Stimulated activated CD8-positive, alpha-beta memory T cell treated with anti-CD3 and anti-CD28 coated beads, Interleukin-4, amount 100 ng/mL, for 4 hours (primary cell): ENCODE measurements around the gene FOS.

ENCODE experiments used
- DNase-seq, 2 donors: peaks; one replicate each; pipeline ENCODE4 v3.0.0-alpha.2; 2020; ENCODE audit warnings: low read depth in 2 of 2, low spot score in 1 of 2

The FOS gene

DNA sequence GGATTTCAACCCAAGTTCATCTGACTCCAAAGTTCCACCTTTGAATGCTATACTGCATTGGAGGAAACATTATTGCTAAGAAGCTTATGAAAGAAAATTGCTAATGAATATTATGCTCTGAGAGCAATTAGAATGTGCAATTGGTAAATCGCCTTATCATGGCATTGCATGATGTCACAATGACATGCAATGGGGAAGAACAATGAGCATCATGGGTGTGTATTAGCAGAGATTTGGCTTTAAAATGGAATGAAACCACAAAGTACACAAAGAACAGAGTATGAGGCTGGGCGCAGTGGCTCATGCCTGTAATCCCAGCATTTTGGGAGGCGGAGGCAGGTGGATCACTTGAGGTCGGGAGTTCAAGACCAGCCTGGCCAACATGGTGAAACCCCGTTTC is 34.7 kb downstream of the FOS start:
- DNase-seq, result no peak

DNA sequence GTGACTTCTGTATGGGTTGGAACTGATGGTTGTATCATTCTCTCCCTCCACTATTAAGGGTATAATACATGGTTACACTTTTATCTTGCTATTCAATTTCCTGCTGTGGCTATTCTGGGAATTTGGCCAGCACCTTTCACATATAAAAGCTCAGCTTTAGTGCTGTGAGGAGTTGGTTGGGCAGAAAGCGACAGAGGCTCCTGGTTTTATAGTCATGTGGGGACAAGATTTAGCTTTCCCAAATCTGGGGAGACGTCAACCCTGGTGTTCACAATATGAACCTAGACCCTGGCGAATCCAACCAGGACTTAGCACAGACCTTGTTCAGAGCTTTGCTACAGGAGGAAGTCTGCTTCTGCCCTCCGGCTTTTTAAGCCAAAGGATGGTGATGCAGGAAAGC is 36.5 kb downstream of the FOS start:
- no peak for DNase-seq

DNA sequence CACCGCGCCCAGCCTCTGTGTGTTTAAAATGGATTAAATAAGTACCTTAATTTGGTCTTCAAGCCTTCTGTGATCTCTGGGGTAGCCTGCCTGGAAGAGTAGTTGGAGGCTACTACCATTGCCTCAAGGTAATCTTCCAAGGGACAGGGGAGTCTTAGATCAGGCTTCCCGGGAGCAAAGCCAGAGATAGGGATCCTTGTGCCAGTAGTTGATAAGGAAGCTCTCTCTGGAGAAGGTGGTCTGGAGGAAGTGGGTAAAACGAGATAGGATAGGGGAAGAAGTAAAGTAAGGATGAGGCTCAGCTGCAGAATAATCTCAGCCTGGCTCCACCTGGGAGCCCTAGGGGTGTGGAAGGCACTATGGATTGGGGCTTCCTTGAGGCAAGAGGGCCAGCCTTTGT is 38.5 kb downstream of the FOS start:
- no peak for DNase-seq

DNA sequence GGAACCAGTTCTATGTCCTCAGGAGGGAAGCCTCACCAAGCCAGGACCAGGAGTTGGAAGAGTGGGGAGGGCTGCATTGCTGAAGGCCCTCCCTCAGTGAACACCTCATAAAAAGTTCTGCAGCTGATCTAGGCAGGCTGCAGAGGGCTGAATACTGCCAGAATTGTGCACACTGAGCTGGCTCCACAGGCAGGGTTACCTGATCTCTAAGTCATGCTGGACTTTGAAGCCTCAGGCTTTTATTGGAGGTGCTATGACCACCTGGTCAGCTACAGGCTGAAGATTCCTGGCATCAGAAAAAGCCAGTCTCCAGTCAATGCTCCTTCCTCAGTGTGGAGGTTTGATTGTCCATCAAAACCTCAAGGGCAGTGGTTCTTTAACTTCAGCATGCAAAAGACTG is 39.7 kb downstream of the FOS start:
- DNase-seq, result no peak

DNA sequence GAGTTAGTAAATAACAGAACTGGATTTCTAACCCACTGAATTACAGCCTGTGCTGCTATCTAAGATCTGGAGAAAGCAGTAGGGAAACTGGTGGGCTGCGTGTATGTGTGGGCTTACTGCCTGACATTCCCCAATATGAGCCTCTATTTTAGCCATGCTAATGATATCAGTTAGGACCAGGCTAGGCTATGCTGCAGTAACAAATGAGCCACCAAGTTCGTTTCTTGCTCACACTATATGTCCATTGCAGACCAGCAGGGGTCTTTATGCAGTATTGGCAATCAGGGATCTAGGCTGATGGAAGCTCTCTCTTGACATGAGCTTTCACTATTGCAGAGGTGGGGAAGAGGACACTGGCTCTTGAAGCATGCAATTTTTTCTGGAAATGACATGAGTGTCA is 40.4 kb downstream of the FOS start:
- DNase-seq, result no peak

DNA sequence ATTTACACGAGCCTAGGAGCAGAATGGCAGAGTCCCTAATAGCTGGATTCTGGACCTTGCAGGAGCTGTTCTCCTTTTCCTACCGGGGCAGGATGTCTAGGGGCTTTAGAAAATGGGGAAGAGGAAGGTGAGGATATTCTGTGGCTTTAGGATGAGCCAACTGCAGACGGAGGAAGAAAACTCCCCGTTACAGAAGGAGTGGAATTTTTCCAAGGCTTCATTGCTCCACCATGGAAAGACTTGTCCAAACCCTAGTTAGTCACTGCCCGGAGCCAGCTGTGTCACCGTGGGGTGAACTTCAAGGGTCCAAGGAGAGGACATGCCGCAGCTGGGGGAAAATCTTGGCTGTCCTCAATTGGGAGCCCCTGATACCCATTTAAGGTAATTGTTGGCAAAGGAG is 41.6 kb downstream of the FOS start:
- DNase-seq, result no peak

DNA sequence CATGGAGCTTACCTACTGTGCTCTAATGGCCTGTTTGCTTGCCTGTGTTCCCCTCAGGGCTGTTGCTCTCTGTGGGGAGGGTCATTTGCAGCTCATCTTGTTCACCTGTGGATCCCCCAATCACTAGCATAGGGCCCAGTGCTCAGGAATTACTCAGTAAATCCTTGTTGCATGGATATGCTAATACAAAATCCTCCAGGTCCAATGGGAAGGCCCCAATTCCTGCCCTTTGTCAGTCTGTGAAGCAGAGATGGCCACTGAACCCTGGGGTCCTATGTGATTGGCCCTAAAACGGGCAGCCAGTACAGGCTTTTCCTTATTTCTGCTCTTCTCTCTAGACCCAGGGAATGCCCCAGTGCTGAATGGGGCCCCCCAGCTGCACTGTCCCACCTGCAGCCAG is 44.1 kb downstream of the FOS start:
- DNase-seq, result no peak

DNA sequence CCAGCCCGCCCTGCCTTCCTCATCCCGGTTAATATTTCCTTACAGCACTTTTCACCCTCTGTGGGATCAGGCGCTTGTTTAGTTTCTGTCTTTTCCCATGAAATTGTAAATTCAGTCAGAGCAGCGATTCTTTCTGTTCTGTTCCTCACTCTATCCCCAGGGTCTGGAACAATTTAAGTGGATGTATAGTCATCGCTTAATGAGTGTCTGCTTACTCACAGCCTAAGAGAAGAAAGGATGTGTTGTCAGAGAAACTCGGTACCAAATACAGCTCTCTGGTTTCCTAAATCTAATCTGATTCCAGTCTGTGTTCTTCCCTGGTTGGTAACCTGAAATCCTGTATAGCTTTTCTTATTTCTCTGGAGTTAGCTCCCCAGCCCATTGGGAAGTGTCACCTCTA is 44.9 kb downstream of the FOS start:
- no peak for DNase-seq

DNA sequence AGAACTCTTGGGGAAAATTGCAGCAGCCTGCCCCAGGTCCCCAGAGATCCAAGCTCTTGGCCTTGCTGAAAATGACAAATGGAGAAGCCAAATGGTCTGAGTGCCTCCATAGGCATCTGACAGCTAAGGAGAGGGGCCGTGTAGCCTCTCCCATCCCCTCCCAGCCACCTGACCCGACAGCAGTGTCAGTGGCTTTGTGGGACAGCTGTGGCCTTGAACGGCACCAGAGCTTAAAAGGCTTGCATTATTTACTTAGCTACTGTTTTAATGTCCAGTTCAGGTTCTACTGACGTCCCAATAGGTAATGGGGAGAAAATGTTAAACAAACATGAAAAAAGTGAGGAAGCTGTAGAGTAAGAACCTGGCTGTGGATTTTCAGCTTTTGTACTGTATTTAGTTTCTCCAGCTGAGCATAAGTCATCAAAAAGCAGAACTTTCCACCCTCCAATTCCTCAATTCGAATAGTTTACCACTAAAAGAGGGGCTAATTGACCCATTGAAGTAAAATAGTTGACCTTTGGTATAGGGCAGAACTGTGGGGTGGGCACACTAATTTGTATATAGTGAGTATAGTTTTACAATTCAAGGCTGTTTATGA is 50.0 kb downstream of the FOS start:
- no peak for DNase-seq

DNA sequence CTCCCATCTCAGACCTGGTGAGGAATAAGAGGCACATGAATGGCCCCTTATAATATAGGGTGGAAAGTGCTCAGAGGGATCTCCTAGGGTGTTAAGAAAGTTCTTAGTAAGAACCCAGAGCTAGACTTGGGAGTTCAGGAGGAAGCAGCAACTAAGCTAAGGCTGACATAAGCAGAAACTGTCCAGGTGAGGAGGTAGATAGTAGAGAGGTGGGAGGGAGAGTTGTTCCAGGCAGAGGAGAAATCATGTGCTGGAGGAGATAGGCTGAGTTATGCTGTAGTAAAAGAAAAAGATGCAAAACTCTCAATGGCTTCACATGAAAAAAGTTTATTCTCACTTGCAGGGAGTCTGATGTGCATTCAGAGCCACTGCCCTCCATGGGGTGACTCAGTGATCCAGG is 50.7 kb downstream of the FOS start:
- no peak for DNase-seq

DNA sequence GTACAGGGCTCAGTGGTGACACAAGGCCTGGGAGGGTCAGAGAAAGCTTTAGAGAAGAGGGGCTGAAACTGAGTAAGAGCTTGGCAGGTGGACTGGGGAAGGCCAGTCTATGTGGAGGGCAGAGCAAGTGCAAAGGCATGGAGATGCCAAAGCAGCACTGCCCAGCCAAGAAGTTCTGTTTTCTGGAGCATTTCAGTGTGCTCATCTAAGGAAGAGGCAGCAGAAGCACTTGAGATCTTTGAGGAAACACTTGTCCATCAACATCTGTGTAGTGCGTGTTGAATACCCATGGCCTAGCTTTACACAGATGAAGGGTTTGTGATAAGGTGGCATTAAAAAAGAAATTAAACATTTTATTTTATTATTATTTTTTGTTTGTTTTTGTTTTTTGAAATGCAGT is 52.8 kb downstream of the FOS start:
- no peak for DNase-seq
